ENCODE measurements around the gene SIGLEC9.

DNA sequence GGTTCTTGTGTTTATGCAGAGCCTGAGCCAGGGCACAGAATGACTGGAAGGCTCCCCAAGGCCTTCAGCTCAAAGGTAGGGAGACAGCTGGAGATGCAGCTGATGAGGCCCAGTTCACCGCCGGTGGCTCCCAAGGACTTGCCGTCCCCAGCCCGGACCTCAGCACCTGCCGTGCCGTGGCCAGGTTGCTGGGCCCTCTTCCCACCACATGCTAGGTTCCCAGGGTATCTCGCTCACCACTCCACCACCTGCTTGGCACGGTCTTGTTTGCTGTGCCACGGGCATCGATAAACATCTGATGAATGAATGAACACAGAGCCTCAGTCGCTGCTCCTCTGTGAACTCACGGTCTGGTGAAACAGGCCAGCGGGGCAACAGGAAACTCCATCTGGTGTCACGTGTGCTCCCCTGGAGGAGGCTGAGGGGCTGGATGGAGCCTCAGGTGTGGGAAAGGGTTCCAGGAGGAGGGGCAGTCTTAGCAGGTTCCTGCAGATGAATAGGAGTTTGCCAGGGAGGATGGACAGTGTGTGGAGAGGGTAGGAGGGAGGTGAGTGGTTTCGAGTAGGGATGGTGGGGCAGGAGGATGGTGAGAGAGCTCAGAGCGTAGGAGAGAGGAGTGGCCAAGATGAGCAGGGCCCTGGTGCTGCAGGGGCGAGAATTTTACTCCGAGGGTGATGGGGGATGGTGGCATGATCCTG is 38.4 kb upstream of the SIGLEC9 start:
- TF ChIP-seq, protein P1, sequence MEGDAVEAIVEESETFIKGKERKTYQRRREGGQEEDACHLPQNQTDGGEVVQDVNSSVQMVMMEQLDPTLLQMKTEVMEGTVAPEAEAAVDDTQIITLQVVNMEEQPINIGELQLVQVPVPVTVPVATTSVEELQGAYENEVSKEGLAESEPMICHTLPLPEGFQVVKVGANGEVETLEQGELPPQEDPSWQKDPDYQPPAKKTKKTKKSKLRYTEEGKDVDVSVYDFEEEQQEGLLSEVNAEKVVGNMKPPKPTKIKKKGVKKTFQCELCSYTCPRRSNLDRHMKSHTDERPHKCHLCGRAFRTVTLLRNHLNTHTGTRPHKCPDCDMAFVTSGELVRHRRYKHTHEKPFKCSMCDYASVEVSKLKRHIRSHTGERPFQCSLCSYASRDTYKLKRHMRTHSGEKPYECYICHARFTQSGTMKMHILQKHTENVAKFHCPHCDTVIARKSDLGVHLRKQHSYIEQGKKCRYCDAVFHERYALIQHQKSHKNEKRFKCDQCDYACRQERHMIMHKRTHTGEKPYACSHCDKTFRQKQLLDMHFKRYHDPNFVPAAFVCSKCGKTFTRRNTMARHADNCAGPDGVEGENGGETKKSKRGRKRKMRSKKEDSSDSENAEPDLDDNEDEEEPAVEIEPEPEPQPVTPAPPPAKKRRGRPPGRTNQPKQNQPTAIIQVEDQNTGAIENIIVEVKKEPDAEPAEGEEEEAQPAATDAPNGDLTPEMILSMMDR (IDR thresholded peaks at IDR 0.05) = no peak
- no peak for TF ChIP-seq POLR2A (IDR thresholded peaks at IDR 0.05)
